Esophagus muscularis mucosa (tissue), 4 donors: ENCODE results near the gene SEL1L.

Experiments used
- EP300 ChIP-seq: sonication (generic); formaldehyde crosslinking; IDR thresholded peaks from one replicate; pipeline ENCODE4 v1.6.1; 2017; ENCODE audit warnings: antibody characterized with exemption
- POLR2AphosphoS5 ChIP-seq, 2 donors: sonication (generic); formaldehyde crosslinking; IDR thresholded peaks; one replicate each; pipeline ENCODE4 v1.6.1; 2017; ENCODE audit warnings: antibody characterized with exemption in 2 of 2
- TF ChIP-seq, protein P1 (sequence below), 3 experiments: fragments of 200-600 bp in 2 of 3; fragments of 450-650 bp in 1 of 3; sonication (generic) in 2 of 3; IDR thresholded peaks; one replicate each; pipeline ENCODE4 v1.5.1; 2017 to 2019; ENCODE audit warnings: antibody characterized with exemption in 3 of 3, mild to moderate bottlenecking in 2 of 3, moderate library complexity in 1 of 3

DNA sequence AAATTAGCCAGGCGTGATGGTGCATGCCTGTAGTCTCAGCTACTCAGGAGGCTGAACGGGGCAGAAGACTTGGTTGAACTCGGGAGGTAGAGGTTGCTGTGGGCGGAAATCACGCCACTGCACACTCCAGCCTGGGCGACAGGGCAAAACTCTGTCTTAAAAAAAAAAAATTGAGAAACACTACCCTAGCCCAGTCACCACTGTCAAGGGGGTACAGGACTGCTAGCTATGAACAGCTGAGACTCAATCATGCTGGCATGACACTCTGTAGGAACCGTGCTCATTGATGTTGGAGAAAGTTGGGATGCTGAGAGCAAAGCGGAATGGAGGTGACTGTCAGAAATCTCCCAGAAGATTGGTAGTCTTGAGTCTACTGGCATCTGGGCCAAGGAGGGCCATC lies 75.3 kb downstream of the SEL1L start:
- TF ChIP-seq, protein P1, sequence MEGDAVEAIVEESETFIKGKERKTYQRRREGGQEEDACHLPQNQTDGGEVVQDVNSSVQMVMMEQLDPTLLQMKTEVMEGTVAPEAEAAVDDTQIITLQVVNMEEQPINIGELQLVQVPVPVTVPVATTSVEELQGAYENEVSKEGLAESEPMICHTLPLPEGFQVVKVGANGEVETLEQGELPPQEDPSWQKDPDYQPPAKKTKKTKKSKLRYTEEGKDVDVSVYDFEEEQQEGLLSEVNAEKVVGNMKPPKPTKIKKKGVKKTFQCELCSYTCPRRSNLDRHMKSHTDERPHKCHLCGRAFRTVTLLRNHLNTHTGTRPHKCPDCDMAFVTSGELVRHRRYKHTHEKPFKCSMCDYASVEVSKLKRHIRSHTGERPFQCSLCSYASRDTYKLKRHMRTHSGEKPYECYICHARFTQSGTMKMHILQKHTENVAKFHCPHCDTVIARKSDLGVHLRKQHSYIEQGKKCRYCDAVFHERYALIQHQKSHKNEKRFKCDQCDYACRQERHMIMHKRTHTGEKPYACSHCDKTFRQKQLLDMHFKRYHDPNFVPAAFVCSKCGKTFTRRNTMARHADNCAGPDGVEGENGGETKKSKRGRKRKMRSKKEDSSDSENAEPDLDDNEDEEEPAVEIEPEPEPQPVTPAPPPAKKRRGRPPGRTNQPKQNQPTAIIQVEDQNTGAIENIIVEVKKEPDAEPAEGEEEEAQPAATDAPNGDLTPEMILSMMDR (IDR thresholded peaks at IDR 0.05): no peak
- TF ChIP-seq POLR2AphosphoS5 (IDR thresholded peaks at IDR 0.05): no peak
- TF ChIP-seq EP300: no peak
